M059J (cell line): ENCODE data around the gene ZC3H12D. TPM values are rescaled to one million over a fixed set of nuclear protein-coding genes. Genes with fewer than 3 reads are reported as not detected.
"Not testable (repeated sequence)": the region's sequence is repeated elsewhere in the genome, so short reads cannot be mapped to it uniquely, and the experiment has no call there.

Experiments used
- DNase-seq: peaks from one replicate; pipeline ENCODE4 v3.0.0-alpha.2; 2012; ENCODE audit warnings: low read depth
- total RNA-seq: library from RNA; depleted of rRNA; stranded (reverse); fragments of >200 nt; shearing (Covaris generic); gene quantifications from 2 replicates; pipeline ENCODE4 v1.2.3, GENCODE V29; 2014; rRNA removed

ZC3H12D gene
- total RNA-seq = 0.17 and 0.22 TPM in 2 replicates

DNA sequence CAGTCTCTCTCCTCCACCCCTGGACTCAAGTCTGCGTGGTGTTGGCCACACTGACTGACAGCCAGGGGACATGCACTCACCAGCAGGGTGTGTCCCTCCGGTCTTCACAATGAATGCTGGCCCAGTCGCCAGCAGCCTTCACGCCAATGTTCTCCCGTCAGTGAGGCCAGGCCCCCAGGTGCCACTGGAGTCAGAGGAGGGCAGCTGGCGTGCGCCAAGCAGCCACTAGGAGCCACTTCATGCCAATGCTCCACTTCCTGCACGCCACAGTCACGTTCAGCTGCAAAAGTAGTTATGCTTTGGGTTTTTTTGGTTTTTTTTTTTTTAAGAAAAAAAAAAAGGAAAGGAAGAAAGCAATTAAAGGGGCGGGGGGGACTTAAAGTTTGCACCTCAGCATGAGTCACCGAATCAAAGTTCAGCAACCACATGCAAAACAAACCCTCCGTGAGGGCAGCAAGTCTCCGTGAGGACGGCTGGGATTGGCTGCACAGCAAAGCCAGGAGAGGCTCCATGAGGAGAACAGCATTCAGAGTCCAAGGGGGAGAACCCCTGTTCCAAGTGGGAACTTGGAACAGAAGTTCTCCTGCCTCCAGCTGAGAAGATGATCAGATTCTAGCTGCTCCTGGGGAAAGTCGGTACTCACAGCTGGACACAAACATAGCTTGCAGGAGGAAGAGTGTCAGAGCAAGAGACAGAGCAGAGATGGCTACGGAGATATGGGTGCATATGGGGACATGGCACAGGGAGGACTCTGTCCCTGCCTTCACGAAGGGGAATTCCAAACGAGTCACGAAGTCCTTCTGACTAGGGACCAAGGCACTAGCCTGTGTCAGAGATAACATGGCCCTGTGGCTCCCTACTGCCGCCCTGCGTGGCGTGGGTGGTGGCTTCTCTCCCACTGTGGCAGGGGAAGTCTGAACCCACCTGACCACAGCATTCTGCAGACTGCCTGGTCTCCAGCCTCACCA lies at the start of gene ZC3H12D:
Gene ZC3H12D, minus strand, starts transcription at position 282 of the 968 bp plus-strand sequence. CDS start 10,471 bp downstream, outside the sequence.
- peak; percentile 93 for DNase-seq

DNA sequence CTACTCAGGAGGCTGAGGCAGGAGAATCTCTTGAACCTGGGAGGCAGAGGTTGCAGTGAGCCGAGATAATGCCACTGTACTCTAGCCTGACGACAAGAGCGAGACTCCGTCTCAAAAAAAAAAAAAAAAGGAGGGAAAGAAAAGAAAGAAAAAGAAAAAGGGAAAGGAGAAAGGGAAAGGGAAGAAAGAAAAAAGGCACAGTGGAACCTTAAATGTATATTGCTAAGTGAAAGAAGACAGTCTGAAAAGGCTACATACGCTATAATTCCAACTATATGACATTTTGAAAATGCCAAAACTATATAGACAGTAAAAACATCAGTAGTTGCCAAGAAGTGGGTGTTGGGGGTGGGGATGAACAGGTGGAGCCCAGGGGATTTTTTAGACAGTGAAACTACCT lies 44.8 kb upstream of the ZC3H12D start:
- no peak for DNase-seq

DNA sequence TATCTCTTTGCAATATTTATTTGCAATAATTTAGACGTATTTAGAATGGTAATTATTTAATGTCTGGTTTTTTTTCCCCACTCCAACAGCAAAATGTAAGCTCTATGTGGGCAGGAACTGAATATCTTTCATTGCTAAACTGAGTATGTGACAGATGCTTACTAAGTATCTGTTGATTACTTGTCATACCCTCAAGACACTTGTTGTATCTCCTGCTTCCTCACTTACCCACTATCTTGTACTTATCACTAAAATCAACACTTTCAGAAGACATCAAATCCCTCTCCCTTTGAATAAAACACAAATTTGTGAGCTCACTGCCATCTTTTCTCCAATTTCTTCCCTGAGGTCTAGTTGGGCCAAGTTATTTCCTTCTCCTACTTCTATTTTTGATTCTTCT lies 30.7 kb upstream of the ZC3H12D start:
- no peak for DNase-seq

DNA sequence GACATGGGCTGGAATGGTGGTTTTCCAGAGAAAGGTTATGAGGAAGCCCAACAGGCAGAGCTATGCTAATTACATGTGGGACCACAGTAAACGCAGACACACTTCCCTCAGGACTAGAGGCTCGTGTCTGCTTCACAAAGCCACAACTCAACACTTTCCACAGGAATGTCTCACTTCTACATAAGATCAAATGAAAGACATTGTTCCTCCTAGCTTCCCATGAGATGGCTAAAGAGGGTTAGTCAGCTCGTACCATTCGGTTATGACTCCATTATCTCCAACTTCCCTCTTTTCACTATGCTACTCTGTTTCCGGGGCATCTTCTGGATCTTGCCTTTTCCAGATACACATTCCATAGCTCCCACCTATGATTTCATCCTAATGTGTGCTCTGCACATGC lies 29.1 kb upstream of the ZC3H12D start:
- no peak for DNase-seq

DNA sequence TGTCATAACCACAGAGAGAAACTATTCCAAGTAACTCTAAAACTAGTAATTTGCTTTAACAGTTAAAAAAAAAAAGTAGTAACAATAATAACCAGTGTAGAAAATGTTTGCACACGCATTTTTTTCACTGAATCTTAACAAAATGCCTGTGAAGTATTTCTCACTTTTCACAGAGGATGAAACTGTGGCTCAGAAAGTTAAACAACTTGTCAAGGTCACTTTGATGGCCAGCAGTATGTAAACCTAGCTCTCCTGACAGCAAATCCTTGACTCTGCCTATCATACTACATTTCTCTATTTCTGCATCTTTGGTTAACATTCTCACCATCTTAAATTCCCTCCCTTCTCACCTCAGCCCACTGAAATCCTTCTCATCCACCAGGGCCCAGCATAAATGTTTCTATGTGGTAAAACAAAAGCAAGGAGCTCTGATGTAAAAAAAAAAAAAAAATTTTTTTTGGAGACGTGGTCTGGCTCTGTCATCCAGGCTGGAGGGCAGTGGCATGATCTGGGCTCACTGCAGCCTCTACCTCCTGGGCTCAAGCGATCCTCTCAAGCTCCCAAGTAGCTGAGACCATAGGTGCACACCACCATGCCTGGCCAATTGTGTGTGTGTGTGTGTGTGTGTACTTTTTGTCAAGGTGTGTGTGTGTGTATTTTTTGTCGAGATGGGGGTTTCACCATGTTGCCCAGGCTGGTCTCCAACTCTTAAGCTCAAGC lies 26.1 kb upstream of the ZC3H12D start:
- no peak for DNase-seq

DNA sequence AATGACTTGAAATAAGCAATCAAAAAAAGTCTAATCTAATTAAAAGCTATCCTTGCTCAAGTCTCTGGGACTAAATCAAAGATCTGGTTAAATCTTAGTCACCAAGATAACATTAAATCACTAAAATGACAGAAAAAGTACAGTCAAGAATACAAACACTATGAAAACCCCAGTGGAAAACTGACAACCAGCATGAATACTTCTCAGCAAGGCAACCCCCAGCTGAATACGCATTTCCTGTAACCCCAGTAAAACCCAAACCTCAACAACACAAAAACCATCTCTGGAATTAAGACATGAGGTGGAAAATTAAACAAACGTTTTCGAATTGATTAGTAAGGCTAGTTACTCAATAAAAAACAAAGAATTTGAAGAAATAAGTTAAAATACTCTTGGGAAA lies 23.7 kb upstream of the ZC3H12D start:
- no peak for DNase-seq

DNA sequence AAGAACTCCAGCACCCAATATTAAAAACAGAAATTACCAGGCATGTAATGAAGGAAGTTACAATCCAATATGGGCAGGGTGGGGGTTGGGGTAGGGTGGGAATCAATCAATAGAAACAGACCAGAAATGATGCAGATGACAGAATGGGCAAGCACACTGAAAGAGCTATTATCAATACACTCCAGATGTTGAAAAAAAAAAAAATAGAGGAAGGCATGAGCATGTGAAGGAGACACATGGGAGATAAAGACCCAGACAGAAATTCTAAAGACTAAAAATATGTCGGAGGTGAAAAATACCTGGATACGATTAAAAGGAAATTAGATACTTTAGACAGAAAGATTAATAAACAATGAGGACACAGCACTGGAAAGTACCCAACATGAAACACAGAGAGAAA lies 19.1 kb upstream of the ZC3H12D start:
- no peak for DNase-seq

DNA sequence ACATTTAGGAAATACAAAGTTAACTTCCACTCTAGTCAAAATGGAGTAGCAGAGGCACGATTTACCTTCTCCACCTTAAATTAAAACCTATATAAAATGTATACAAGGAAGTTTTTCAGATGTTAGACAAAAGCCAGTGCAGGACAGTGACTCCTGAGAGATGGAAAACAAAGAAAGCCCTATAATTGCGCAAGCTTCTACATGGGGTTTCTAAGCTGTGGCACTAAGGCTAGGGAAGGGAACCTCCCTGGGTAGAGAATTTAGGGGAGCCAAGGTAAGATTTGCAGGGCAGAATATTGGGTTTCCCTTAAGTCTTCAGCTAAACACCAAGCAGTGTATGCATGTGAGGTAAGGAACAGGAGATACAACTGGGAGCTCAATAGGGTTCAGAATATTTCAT lies 18.5 kb upstream of the ZC3H12D start:
- no peak for DNase-seq

DNA sequence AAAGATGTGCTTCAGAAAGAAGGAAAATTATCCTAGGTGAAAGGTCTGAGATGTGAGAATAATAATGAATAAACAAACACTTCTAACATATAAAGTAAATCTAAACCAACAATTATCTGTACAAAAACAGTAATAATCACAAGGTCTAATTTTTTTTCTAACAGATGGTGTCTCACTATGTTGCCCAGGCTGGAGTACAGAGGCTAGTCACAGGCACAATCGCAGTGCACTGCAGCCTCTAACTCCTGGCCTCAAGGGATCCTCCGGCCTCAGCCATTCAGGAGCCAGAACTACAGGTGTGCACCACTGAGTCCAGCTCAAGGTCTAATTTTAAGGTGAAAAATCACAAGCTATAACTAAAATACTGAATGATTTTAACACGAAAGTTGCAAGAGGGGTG lies 17.0 kb upstream of the ZC3H12D start:
- no peak for DNase-seq

DNA sequence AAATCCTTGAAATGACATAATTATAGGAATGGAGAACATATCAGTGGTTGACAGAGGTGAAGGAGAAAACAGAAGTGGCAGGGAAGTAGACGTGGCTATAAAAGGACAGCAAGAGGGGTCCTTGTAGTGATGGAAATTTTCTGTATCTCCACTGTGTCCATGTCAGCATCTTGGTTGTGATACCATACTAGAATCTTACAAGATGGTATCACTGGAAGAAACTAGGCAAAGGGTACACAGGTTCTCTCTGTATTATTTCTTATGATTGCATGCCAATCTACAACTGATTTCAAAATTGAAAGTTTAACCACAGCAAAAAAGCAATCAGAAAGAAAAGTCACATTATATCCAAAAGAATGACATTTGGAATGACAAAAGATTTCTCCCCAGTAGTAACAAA lies 16.4 kb upstream of the ZC3H12D start:
- no peak for DNase-seq

DNA sequence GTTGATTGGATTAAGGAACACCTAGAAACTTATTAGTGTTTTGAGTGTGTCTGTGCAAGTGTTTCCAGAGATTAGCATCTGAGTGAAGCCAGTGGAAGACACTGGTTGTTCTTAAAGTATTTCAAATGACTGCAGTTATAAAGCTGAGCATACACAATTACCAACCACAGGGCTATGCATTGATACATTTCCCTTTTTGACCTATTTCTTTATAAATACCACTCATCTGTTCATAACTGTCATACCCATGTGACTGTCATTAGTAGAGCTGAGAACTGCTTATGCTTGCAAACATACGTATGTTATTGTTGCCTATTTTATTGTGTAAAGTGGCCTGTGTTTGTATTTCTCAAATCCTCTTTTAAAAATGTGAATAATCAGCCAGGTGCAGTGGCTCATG lies 15.3 kb upstream of the ZC3H12D start:
- no peak for DNase-seq

DNA sequence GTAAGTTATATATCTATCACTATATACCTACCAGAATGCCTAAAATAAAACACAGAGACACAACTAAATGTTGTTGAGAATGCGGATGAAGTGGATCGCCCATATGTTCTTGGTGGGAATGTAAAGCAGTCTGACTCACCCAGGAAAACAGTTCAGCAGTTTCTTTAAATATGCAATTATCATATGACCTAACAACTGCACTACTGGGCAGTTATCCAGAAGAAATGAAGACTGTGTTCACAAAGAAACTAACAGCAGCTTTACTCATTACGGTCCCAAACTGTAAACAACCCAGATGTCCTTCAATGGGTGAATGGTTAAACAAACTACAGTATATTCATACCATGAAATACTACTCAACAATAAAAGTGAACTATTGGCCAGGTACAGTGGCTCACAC lies 14.3 kb upstream of the ZC3H12D start:
- peak; percentile 77 for DNase-seq

DNA sequence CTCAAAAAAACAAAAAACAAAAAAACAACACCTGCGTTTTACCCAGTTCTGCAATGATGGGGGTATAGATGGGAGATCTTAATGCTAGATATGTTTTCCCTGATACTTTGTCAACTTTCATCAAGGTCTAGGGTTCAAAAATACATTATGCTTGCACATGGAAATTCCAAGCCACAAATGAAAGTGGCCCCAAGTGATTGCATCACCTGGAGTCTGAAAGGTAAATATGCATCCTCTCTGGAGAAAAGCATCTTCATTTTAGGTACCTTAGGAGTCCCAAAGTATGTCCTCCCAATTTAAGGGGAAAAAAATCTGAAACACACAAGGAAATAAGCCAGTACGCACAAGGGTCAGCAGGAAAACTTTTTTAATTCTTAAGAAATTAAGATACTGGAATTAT lies 12.6 kb upstream of the ZC3H12D start:
- DNase-seq = no peak

DNA sequence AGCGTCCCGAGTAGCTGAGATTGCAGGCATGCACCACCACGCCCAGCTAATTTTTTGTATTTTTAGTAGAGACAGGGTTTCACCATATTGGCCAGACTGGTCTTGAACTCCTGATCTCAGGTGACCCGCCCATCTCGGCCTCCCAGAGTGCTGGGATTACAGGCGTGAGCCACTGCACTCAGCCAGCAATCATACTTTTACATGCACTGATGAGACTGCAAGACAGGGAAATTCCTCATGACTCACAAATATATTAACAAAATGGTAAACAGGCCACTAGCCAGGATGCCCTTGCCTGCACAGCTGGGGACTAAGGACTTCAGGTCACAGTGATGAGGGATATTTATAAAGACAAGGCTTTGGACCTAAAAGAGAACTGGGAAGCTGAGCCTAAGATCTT lies 11.8 kb upstream of the ZC3H12D start:
- DNase-seq = peak; percentile 88

DNA sequence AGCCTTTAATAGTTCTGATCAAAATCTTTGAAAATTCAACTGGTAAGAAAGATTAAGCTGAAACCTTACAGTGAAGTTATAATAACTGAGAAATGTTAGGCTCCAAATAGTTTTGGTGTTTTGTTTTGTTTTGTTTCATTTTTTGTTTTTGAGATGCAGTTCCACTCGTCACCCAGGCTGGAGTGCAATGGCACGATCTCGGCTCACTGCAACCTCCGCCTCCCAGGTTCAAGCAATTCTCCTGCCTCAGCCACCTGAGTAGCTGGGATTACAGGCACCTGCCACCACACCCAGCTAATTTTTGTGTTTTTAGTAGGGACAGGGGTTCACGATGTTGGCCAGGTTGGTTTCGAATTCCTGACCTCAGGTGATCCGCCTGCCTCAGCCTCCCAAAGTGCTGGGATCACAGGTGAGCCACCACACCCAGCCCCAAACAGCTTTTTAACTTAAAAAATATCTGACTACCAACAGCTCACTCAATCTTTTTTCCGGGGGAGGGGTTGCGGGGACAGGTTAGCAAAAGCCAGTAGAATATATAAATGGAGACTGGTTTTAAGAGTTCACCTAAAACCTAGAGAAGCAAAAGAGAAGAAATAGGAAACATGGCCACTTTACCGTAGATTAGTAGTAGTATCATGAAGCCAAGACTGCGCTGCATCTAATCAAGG lies 10.7 kb upstream of the ZC3H12D start:
- not testable (repeated sequence) for DNase-seq

DNA sequence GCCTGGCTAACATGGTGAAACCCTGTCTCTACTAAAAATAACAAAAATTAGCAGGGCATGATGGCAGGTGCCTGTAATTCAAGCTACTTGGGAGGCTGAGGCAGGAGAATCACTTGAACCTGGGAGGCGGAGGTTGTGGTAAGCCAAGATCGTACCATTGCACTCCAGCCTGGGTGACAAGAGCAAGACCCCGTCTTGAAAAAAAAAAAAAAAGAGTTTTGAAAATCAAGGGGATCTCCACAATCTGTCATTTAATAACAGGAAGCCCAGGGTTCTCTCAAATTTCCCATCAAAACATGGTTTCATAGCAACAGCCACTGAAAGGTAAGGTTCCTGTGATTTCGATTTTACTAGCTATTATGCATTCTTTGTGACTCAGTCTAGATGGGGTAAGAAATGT lies 10.0 kb upstream of the ZC3H12D start:
- DNase-seq = peak; percentile 87

DNA sequence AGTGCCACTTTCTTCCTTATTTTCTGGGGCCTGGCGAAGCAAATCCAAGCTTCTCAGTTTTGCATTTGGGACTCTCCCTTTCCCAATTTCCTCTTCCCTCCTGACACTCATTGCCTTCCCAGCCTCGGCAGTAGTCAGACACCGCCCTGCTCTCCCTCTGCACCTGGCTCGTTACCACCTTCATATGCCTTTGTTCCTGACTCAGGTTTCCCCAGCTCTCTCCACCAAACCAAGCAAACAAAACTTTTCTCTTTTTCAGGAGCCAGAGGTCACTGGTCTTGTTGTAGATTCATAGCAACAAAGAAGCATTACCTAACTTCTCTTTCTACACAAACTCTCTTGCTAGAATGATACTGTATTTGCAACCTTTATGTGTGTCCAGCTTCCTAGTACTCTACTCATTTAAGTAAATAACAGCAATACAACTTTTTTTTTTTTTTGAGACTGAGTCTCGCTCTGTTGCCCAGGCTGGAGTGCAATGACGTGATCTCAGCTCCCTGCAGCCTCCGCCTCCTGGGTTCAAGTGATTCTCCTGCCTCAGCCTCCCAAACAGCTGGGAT lies 9.0 kb upstream of the ZC3H12D start:
- no peak for DNase-seq

DNA sequence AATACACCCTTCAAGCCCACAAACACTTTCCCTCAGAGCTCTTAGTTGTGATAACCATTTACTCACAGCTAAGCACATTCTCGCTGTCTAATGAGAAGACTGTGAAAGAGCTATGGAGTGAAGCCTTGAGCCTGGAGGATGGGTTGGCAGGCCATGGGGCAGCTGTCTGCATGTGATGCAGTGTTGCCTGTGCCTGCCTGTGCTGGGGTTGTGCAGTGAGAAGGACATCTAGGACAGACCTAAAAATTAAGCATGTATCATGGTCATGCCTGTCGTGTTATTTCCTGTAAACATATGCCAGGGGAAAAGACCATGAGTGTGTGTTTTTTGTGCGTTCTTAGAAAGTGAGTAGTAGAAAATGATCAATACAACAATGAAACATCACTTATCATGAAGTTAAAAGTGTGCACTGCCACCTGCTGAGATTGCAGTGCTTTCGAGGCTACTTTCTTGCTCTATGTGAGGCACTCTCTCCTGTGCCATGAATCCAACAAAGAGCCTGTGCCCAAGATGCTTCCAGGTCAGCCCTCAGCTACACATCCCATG lies 8.1 kb upstream of the ZC3H12D start:
- no peak for DNase-seq

DNA sequence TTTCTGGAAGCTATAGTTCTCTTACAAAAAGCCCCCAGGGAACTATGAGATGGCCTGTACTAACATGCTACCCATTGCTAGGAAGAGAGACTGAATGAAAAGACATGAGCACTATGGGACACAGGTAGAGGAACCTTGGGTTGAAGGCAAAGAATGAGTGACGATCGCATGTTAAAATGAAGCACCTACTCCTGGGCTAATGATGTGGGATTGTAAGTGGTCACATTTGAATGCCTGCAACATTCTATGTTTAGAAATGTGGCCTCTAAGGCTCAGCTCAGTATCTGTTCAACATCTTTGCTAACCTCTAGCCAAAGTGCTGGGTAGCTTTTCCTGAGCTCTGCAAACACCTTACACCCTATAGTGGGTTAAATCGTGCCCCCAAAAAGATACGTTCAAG lies 5.2 kb upstream of the ZC3H12D start:
- no peak for DNase-seq

DNA sequence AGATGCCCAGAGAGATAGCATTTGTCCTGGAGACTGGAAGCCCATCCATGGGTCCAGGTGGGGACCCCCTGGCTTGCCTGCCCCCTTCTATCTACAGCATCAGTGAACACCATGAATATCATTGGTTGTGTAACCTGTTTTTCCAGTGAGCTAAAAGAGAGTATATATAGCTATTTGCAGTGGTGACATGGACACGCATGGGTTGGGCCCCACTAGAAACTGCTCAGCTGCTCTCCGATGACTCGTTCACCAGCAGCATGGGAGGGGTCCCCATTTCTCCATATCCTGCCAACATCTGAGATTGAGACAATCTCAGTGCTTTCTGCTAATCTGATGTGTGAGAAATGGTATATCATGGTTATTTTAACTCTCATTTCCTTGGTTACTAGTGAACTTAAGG lies 4.0 kb upstream of the ZC3H12D start:
- DNase-seq = no peak

DNA sequence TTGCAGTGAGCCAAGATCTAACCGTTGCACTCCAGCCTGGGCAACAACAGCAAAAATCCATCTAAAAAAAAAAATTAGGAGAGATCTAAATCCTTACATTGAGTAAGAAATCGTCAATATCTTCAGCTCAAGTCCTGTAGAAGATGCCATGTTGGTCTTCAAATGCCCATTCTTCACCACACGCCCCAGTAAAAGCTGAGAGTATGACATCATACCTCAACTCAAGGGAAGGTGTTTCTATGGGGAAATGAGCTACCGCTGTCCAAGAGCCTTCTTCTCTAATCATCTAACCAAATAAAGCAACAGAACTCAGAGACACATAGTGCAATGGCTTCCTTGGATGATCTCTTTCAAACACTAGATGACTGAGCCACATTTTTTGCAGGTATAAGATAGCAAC lies 2.5 kb upstream of the ZC3H12D start:
- DNase-seq = no peak
